ENCODE data around the gene HM13.

GRCh38 chr20:31566658-31567379 lies 52.6 kb downstream of the HM13 start:
- TF ChIP-seq POLR2A (IDR thresholded peaks at IDR 0.05; ENCODE audit: low read depth, low read length), result no peak
- no peak for TF ChIP-seq POLR2AphosphoS5 (IDR thresholded peaks at IDR 0.05; ENCODE audit: low read depth, low read length)

Measured in GM12892 (cell line).